ENCODE data around the gene FBXO15.

The FBXO15 gene

GRCh38 chr18:74147779-74148542, at the start of gene FBXO15, which contains the start of gene TIMM21:
Gene FBXO15, minus strand, starts transcription at chr18:74147834. Its CDS starts 49 bp downstream, at chr18:74147785.
Gene TIMM21, plus strand, starts transcription at chr18:74148523. Its CDS starts 286 bp downstream, at chr18:74148809.
- no peak for TF ChIP-seq REST (IDR thresholded peaks at IDR 0.05; ENCODE audit: low read depth)
- TF ChIP-seq NFIC (IDR thresholded peaks at IDR 0.05): peak; percentile 81
- peak; percentile 62 for TF ChIP-seq USF1 (IDR thresholded peaks at IDR 0.05)
- peak; percentile 33; the same call in 1 of the 2 replicates for TF ChIP-seq FOXM1 (IDR thresholded peaks at IDR 0.05; ENCODE audit: borderline replicate concordance, low read depth)
- TF ChIP-seq ZBTB7A (IDR thresholded peaks at IDR 0.05; ENCODE audit: low read depth): peak; percentile 44; the same call in 1 of the 2 replicates
- TF ChIP-seq TAF1 (IDR thresholded peaks at IDR 0.05; ENCODE audit: low read depth): peak; percentile 94
- TF ChIP-seq EGR1 (IDR thresholded peaks at IDR 0.05): peak; percentile 83
- peak; percentile 67 for TF ChIP-seq TCF12 (IDR thresholded peaks at IDR 0.05; ENCODE audit: low read depth)
- TF ChIP-seq RAD21 (IDR thresholded peaks at IDR 0.05; ENCODE audit: low read depth): no peak
- 0 out of 2 replicates have a peak, but pooled peaks have one; percentile 12 for TF ChIP-seq EP300 (IDR thresholded peaks at IDR 0.05; ENCODE audit: borderline replicate concordance)
- no peak for TF ChIP-seq CEBPB (IDR thresholded peaks at IDR 0.05)
- peak; percentile 97 for TF ChIP-seq YY1 (IDR thresholded peaks at IDR 0.05; ENCODE audit: low read depth)
- TF ChIP-seq MAX (IDR thresholded peaks at IDR 0.05): peak; percentile 85
- TF ChIP-seq CREB1 (IDR thresholded peaks at IDR 0.05; ENCODE audit: low read depth): peak; percentile 76

GRCh38 chr18:74196220-74197119, 48.8 kb upstream of the FBXO15 start:
- TF ChIP-seq USF1 (IDR thresholded peaks at IDR 0.05) (no peak), RAD21 (IDR thresholded peaks at IDR 0.05; ENCODE audit: low read depth) (peak; percentile 90)

- TF ChIP-seq TEAD4 (IDR thresholded peaks at IDR 0.05) (no peak), USF1 (IDR thresholded peaks at IDR 0.05) (no peak), EP300 (IDR thresholded peaks at IDR 0.05; ENCODE audit: borderline replicate concordance) (no peak), NFIC (IDR thresholded peaks at IDR 0.05) (no peak)
These were observed 47.1 kb upstream of the FBXO15 start for GRCh38 chr18:74194691-74195090.

- TF ChIP-seq EGR1 (IDR thresholded peaks at IDR 0.05) (no peak), YY1 (IDR thresholded peaks at IDR 0.05; ENCODE audit: low read depth) (no peak), RAD21 (IDR thresholded peaks at IDR 0.05; ENCODE audit: low read depth) (no peak), ZBTB7A (IDR thresholded peaks at IDR 0.05; ENCODE audit: low read depth) (no peak), TAF1 (IDR thresholded peaks at IDR 0.05; ENCODE audit: low read depth) (no peak), EP300 (IDR thresholded peaks at IDR 0.05; ENCODE audit: borderline replicate concordance) (no peak)
These were observed 43.9 kb upstream of the FBXO15 start for GRCh38 chr18:74191577-74191976.

- no peak for TF ChIP-seq EP300 (IDR thresholded peaks at IDR 0.05; ENCODE audit: borderline replicate concordance)
- no peak for TF ChIP-seq MAX (IDR thresholded peaks at IDR 0.05)
- no peak for TF ChIP-seq CEBPB (IDR thresholded peaks at IDR 0.05)
- no peak for TF ChIP-seq FOXM1 (IDR thresholded peaks at IDR 0.05; ENCODE audit: borderline replicate concordance, low read depth)
- TF ChIP-seq REST (IDR thresholded peaks at IDR 0.05; ENCODE audit: low read depth): no peak
- no peak for TF ChIP-seq EGR1 (IDR thresholded peaks at IDR 0.05)
- TF ChIP-seq TEAD4 (IDR thresholded peaks at IDR 0.05): no peak
- no peak for TF ChIP-seq USF1 (IDR thresholded peaks at IDR 0.05)
- no peak for TF ChIP-seq RAD21 (IDR thresholded peaks at IDR 0.05; ENCODE audit: low read depth)
- TF ChIP-seq TAF1 (IDR thresholded peaks at IDR 0.05; ENCODE audit: low read depth): no peak
- TF ChIP-seq CREB1 (IDR thresholded peaks at IDR 0.05; ENCODE audit: low read depth): no peak
- no peak for TF ChIP-seq YY1 (IDR thresholded peaks at IDR 0.05; ENCODE audit: low read depth)
- TF ChIP-seq NFIC (IDR thresholded peaks at IDR 0.05): no peak
- no peak for TF ChIP-seq ZBTB7A (IDR thresholded peaks at IDR 0.05; ENCODE audit: low read depth)
- no peak for TF ChIP-seq TCF12 (IDR thresholded peaks at IDR 0.05; ENCODE audit: low read depth)
These were observed 42.5 kb upstream of the FBXO15 start for GRCh38 chr18:74190086-74190485.
